HG03558 (cell line): Measurements from ENCODE around the gene PIAS1.

ENCODE experiments used
- ATAC-seq: cut with Tn5 transposase; IDR thresholded peaks from one replicate; pipeline ENCODE4 v1.9.1; 2021; ENCODE audit warnings: moderate number of reproducible peaks; ENCODE audit not compliant: unreplicated experiment; ENCODE audit errors: extremely low read depth

Gene PIAS1

DNA sequence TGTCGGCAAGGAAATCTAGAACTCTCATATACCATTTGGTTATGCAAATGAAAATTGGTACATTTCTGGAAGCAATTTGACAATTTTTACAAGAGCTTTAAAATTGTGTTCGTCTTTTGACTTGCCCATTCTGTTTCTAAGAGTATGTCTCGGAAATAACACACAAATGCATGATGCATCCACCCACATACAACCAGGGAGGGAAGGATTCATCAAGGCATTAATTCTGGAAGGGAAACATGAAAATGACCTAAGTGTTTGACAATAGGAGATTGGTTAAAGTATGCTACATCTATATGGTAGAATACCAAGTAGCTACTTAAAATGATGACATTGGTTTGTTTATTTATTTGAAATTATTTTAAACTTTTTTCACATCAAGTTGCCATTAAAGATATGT lies 58.6 kb downstream of the PIAS1 start:
- no peak for ATAC-seq

DNA sequence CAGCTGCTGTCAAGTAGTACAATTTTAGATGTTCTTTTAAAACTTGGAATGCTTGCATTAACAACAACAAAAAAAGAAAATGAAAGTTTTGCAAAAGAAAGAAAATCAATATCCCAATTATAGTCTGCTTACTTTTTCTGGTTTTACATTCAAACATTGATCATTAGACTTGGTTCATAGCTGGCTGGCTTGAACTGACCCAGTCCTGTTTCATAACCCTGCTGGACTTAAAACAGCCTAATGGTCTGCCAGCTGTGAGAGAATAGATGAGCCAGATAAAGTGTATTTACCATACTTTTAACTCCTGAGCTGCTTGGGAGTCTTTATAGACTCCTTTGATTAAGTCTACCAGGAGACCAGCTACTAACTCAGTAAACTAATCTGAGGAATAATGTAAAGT lies 59.2 kb downstream of the PIAS1 start:
- no peak for ATAC-seq

DNA sequence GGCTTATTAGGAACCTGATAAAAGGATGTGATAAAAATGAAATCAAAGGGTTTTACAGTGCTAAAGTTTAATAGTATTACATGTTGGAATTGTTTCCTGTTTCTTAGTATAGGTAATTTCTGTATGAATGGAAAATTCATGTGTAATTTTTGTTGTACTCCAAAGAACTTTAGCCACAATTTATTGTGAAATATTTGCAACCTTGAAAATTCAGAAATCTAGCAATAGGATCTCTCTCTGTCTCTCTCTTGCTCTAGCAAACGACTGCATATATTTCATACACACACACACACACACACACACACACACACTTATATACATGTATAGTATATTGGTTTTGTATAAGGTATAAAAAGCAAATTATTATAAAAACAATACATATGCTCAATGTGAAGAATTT lies 59.6 kb downstream of the PIAS1 start:
- ATAC-seq = no peak

DNA sequence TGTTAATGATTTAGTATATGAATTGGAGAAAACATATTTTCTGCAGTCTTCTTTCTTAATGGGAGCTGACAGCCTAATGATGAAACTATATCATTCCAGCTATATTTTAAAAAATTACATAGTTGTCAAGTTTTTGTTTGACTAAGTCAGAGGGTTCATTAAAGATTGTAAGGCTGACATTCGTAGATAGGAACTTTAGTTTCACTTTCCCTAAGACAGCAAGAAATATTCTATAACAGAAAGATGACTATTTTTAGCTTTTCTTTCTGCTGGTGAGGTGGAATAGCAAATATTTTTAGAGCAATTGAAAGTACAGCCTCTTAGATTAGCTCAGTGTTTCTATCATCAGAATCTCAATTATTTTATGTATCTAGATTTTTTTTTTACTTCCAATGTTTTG lies 60.2 kb downstream of the PIAS1 start:
- no peak for ATAC-seq

DNA sequence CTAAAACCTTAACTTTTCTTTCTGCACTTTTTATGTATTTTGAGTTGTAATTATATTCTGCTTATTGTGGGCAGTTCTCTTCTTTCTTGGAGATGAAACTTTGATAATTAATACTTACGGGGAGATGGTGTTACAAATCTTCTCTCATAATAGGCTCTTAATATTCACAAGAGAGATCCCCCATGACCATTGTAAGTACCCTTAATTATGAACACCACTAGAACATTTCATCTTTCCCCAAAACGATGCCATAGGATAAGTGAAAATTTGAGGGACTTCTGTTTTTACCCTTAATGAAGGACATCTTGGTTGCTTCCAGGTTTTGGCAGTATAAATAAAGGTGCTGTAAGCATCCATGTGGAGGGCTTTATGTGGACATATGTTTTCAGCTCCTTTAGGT lies 60.7 kb downstream of the PIAS1 start:
- no peak for ATAC-seq

DNA sequence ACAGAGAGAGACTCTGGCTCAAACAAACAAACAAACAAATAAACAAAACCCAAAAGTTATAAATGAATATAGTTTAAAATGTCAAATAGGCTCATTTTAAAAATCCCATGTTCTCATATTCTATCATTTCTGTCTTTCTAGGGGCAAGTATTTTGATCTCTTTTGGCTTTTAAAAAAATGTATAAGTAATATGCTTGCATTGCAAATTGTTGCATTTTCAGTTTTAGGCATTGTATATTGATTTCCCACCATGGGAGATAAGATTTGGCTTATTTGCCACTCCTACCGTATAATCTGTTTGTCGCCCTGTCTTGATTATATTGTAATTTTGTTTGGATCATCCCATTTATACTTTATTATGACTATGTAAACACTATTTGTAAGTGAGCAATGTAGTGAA lies 70.6 kb downstream of the PIAS1 start:
- no peak for ATAC-seq

DNA sequence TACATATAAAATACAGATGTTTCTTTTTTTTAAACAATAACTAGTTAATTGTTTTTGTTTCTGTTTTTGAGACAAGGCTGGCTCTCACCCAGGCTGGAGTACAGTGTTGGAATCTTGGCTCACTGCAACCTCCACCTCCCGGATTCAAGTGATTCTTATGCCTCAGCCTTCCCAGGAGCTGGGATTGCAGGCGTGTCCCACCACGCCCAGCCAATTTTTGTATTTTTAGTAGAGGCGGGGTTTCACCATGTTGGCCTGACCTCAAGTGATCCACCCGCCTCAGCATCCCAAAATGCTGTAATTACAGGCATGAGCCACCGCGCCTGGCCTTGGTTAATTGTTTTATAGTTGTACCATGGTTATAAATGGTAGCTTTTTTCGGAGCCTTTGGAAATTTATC lies 72.3 kb downstream of the PIAS1 start:
- no peak for ATAC-seq

GRCh38 chr15:68129072-68129471 lies 75.0 kb downstream of the PIAS1 start:
- no peak for ATAC-seq

- no peak for ATAC-seq
Measured at GRCh38 chr15:68130851-68131250, 76.7 kb downstream of the PIAS1 start.

- ATAC-seq = no peak
Measured at GRCh38 chr15:68137096-68137495, 83.0 kb downstream of the PIAS1 start.

DNA sequence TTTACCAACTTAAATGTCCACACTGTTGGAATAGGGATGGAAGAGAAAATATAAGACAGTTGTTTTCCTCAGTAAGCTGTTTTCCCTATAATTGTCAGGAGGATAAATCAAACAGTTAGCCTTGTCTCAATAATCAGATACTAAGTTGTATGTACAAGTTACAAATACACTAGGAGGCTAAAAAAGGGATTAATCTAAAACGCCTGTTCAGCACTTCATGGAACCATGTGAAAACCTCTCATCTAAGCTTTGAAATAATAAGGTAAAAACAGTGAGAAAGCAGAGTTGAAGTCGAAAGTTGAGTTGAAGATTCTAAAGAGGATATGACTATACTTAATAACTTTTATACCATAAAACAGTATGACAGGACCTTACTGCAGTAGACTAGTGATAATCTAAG lies 89.0 kb downstream of the PIAS1 start:
- ATAC-seq = no peak

- no peak for ATAC-seq
Measured at GRCh38 chr15:68143785-68144184, 89.7 kb downstream of the PIAS1 start.

GRCh38 chr15:68145706-68146105 lies 91.6 kb downstream of the PIAS1 start:
- no peak for ATAC-seq

- no peak for ATAC-seq
Measured at GRCh38 chr15:68148039-68148438, 93.9 kb downstream of the PIAS1 start.

GRCh38 chr15:68149059-68149458 lies 94.9 kb downstream of the PIAS1 start:
- ATAC-seq = no peak

DNA sequence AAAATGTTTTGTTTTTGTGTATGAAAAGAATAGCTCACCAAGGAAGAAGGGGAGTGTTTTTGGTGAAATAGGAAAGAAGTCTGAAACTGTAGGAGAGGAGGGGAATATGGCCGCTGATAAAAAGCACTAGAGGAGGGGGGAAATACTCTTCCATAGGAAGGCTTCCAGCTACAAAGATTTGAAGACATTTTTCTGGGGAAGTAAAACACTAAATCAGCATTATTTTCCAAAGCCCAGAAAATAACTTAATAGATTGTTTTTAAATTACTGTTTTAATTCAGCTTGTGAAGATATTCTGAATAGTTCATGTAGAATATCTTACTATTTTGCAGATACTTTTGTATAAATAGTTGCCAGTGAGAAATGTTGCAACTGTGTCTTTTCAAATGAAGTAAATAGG lies 96.1 kb downstream of the PIAS1 start:
- ATAC-seq = no peak

GRCh38 chr15:68151277-68151676 lies 97.2 kb downstream of the PIAS1 start:
- no peak for ATAC-seq

GRCh38 chr15:68152342-68152741 lies 98.2 kb downstream of the PIAS1 start:
- no peak for ATAC-seq

DNA sequence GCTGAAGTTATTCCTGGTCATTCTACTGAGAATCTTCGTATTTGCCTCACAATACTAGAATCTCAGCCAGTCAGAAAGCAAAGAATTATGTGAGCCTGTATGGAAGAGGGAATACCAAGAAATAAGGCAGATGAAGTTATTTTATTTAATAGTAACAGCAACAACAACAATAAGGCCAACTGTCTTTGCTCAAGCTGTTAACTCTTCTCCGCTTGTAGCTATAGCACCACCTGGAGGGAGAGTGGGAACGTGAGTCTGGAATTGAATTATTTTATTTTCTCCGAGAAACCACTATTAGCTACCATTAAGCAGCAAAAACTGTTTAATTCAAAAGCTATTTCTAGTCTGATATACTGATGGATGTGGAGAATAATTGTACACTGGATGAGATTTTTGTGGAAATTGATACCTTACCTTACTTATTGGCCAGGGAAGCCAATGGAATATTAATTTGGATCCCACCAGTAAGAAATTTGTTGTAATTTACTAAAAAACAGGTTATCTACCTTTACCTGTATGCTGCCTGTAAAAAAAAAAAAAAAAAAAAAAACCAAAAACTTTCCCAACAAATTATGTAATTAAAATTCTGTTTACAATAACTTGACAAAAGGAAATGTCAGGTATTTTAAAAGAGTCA lies 100.9 kb downstream of the PIAS1 start:
- no peak for ATAC-seq

- ATAC-seq = no peak
Measured at GRCh38 chr15:68157074-68157473, 103.0 kb downstream of the PIAS1 start.

DNA sequence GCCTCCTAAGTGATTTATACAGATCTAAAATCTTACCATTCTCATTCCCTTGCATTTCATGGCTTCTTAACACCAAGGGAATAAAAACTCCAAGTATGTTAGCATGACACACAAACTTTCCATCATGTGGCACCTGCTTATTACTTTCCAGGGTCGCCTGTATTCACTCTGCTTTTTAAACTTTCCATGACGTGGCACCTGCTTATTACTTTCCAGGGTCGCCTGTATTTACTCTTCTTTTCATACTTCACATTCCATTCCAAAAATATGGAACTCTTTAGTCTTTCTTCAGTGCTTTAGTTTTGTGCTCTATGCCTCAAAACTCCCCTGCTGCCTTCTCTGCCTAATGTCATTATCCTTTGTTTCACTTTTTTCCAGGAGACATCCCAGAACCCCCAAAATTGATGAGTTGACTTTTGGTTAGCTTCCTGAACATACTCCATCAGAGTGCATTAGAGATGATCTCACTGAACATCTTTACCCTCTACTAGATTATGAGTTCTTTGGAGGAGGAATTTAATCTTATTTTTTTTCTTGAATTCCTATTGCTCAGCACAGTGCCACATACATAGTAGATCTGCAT lies 104.0 kb downstream of the PIAS1 start:
- ATAC-seq = no peak

GRCh38 chr15:68163191-68163590 lies 109.1 kb downstream of the PIAS1 start:
- no peak for ATAC-seq
